Measurements from ENCODE around the gene SLF2. TPM values are rescaled to one million over a fixed set of nuclear protein-coding genes. Genes with fewer than 3 reads are reported as not detected.

Gene SLF2
- total and polyA plus RNA-seq, 9 of the 15 experiments (the other 6 are each of a cell fraction or from before 2014, with no cell fraction given), result 1.7 to 18.4 (median 7.8) TPM

DNA sequence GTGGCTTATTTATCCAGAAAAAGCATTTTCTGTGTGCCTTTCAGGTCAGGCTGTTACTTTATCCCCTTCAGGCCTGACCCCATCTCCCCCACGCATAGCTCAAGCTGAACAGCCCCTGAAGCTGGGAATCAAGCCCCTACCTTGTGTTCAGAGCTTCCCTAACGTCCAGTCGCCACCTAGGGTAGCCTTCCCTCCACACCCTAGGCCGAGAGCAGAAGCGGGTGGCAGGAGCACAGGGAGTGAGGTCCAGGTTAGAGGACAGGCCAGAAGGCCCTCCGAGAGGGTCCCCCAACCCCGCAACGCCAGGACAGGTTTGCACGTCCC is 56.1 kb downstream of the SLF2 start:
- no peaks in the 10 kb centered on the region for H3K27me3 ChIP-seq (ENCODE audit: control insufficient read depth in 2 of 2, insufficient read depth in 2 of 2, low read length in 2 of 2)
- peak overlapping the region; percentile 68 for H3K4me2 ChIP-seq (ENCODE audit: insufficient read depth, low read length)
- peaks cover 4% of the 10 kb centered on the region; the same call in 1 of the 3 replicates for H3K36me3 ChIP-seq (ENCODE audit: control insufficient read depth, insufficient read depth, low read length)
- H3K9ac ChIP-seq (ENCODE audit: insufficient read depth in 1 of 2, low read depth in 2 of 2, low read length in 2 of 2), result peak overlapping the region; percentile 34 to 89; a peak in 3 of 4 replicates
- FAIRE-seq (no peak), DNase-seq (ENCODE audit: extremely low read depth in 1 of 4, low spot score in 3 of 4) (no peak), ATAC-seq (peak; percentile 61)
- intact Hi-C loops (cut with micrococcal nuclease) (no loop called here), in situ Hi-C loops (cut with MboI) (no loop called here)
- H3K4me1 ChIP-seq (replicated peaks in 1 of 2; ENCODE audit: control insufficient read depth in 2 of 2, insufficient read depth in 2 of 2, low read length in 2 of 2), result peaks cover 12 to 14% of the 10 kb centered on the region in 2 experiments
- no peaks in the 10 kb centered on the region for H3K9me1 ChIP-seq (ENCODE audit: control insufficient read depth, insufficient read depth, low read length)
- BruUV-seq (replicated peaks), result no TSS peak
- no peaks in the 10 kb centered on the region for H4K20me1 ChIP-seq (replicated peaks; ENCODE audit: control insufficient read depth, insufficient read depth, low read length)
- H3K27ac ChIP-seq (ENCODE audit: extremely low read depth, low read depth, low read length), result no peak overlapping the region
- H2AFZ ChIP-seq (ENCODE audit: low read depth, low read length), result peak overlapping the region; percentile 97
- ChIA-PET CTCF (ENCODE audit: low intra/inter-chr PET ratio) (interaction anchor here (0.6 kb wide), 1 partner anchor 71 kb away, joined by 3 read pairs; no protein-coding TSS in a partner anchor), POLR2A (no interaction called here)
- 33% methylated on average over 8 of the region's 9 CpGs for WGBS (ENCODE audit: insufficient coverage, low coverage, missing lambda C conversion rate)
- no peaks in the 10 kb centered on the region for H3K9me3 ChIP-seq (replicated peaks; ENCODE audit: control insufficient read depth, insufficient read depth, low read depth, low read length)
- peak overlapping the region; percentile 52 for H3K4me3 ChIP-seq
- H3K79me2 ChIP-seq (ENCODE audit: control insufficient read depth, insufficient read depth, low read length), result no peaks in the 10 kb centered on the region
- TF ChIP-seq, protein P1, sequence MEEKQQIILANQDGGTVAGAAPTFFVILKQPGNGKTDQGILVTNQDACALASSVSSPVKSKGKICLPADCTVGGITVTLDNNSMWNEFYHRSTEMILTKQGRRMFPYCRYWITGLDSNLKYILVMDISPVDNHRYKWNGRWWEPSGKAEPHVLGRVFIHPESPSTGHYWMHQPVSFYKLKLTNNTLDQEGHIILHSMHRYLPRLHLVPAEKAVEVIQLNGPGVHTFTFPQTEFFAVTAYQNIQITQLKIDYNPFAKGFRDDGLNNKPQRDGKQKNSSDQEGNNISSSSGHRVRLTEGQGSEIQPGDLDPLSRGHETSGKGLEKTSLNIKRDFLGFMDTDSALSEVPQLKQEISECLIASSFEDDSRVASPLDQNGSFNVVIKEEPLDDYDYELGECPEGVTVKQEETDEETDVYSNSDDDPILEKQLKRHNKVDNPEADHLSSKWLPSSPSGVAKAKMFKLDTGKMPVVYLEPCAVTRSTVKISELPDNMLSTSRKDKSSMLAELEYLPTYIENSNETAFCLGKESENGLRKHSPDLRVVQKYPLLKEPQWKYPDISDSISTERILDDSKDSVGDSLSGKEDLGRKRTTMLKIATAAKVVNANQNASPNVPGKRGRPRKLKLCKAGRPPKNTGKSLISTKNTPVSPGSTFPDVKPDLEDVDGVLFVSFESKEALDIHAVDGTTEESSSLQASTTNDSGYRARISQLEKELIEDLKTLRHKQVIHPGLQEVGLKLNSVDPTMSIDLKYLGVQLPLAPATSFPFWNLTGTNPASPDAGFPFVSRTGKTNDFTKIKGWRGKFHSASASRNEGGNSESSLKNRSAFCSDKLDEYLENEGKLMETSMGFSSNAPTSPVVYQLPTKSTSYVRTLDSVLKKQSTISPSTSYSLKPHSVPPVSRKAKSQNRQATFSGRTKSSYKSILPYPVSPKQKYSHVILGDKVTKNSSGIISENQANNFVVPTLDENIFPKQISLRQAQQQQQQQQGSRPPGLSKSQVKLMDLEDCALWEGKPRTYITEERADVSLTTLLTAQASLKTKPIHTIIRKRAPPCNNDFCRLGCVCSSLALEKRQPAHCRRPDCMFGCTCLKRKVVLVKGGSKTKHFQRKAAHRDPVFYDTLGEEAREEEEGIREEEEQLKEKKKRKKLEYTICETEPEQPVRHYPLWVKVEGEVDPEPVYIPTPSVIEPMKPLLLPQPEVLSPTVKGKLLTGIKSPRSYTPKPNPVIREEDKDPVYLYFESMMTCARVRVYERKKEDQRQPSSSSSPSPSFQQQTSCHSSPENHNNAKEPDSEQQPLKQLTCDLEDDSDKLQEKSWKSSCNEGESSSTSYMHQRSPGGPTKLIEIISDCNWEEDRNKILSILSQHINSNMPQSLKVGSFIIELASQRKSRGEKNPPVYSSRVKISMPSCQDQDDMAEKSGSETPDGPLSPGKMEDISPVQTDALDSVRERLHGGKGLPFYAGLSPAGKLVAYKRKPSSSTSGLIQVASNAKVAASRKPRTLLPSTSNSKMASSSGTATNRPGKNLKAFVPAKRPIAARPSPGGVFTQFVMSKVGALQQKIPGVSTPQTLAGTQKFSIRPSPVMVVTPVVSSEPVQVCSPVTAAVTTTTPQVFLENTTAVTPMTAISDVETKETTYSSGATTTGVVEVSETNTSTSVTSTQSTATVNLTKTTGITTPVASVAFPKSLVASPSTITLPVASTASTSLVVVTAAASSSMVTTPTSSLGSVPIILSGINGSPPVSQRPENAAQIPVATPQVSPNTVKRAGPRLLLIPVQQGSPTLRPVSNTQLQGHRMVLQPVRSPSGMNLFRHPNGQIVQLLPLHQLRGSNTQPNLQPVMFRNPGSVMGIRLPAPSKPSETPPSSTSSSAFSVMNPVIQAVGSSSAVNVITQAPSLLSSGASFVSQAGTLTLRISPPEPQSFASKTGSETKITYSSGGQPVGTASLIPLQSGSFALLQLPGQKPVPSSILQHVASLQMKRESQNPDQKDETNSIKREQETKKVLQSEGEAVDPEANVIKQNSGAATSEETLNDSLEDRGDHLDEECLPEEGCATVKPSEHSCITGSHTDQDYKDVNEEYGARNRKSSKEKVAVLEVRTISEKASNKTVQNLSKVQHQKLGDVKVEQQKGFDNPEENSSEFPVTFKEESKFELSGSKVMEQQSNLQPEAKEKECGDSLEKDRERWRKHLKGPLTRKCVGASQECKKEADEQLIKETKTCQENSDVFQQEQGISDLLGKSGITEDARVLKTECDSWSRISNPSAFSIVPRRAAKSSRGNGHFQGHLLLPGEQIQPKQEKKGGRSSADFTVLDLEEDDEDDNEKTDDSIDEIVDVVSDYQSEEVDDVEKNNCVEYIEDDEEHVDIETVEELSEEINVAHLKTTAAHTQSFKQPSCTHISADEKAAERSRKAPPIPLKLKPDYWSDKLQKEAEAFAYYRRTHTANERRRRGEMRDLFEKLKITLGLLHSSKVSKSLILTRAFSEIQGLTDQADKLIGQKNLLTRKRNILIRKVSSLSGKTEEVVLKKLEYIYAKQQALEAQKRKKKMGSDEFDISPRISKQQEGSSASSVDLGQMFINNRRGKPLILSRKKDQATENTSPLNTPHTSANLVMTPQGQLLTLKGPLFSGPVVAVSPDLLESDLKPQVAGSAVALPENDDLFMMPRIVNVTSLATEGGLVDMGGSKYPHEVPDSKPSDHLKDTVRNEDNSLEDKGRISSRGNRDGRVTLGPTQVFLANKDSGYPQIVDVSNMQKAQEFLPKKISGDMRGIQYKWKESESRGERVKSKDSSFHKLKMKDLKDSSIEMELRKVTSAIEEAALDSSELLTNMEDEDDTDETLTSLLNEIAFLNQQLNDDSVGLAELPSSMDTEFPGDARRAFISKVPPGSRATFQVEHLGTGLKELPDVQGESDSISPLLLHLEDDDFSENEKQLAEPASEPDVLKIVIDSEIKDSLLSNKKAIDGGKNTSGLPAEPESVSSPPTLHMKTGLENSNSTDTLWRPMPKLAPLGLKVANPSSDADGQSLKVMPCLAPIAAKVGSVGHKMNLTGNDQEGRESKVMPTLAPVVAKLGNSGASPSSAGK (IDR thresholded peaks at IDR 0.05), result peak; percentile 35
- TF ChIP-seq HNRNPH1 (optimal IDR thresholded peaks at IDR 0.05; ENCODE audit: low read depth, low read length) (no peak), TOE1 (IDR thresholded peaks at IDR 0.05; ENCODE audit: borderline replicate concordance) (no peak), TOE1 (CRISPR knock-in tag; IDR thresholded peaks at IDR 0.05; ENCODE audit: borderline replicate concordance, low read depth) (no peak), ZNF778 (CRISPR knock-in tag; IDR thresholded peaks at IDR 0.05) (no peak), ZNF584 (CRISPR knock-in tag; IDR thresholded peaks at IDR 0.05; ENCODE audit: low read depth) (no peak), EWSR1 (IDR thresholded peaks at IDR 0.05; ENCODE audit: borderline replicate concordance, low read depth, partially characterized antibody) (no peak), ZNF431 (CRISPR knock-in tag; IDR thresholded peaks at IDR 0.05) (no peak)
- TF ChIP-seq, protein P2, sequence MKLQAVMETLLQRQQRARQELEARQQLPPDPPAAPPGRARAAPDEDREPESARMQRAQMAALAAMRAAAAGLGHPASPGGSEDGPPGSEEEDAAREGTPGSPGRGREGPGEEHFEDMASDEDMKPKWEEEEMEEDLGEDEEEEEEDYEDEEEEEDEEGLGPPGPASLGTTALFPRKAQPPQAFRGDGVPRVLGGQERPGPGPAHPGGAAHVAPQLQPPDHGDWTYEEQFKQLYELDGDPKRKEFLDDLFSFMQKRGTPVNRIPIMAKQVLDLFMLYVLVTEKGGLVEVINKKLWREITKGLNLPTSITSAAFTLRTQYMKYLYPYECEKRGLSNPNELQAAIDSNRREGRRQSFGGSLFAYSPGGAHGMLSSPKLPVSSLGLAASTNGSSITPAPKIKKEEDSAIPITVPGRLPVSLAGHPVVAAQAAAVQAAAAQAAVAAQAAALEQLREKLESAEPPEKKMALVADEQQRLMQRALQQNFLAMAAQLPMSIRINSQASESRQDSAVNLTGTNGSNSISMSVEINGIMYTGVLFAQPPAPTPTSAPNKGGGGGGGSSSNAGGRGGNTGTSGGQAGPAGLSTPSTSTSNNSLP (IDR thresholded peaks at IDR 0.05; ENCODE audit: borderline replicate concordance, low read depth, low read length), result no peak
